Astrocyte (in vitro differentiated cells and primary cell): ENCODE results near the gene MN1.

Source experiments
- CTCF ChIP-seq: IDR thresholded peaks from 2 replicates; pipeline ENCODE4 v1.5.1; 2011; ENCODE audit warnings: low read depth, mild to moderate bottlenecking, inconsistent platforms, low read length, moderate library complexity; ENCODE audit not compliant: insufficient read depth
- EZH2 ChIP-seq: IDR thresholded peaks from 2 replicates; pipeline ENCODE4 v1.6.1; 2012; ENCODE audit warnings: mild to moderate bottlenecking, low read length, inconsistent platforms; ENCODE audit not compliant: insufficient read depth

GRCh38 chr22:27731621-27732020 lies 69.9 kb downstream of the MN1 start:
- TF ChIP-seq CTCF (no peak), EZH2 (no peak)
